GM23248 (cell line): ENCODE results near the gene ATRAID.

Source experiments
- EZH2 ChIP-seq: fragments of 200-600 bp; sonication (generic); IDR thresholded peaks from 2 replicates; pipeline ENCODE4 v1.6.1; 2018; ENCODE audit warnings: antibody characterized with exemption, mild to moderate bottlenecking; ENCODE audit not compliant: insufficient read depth, poor library complexity, severe bottlenecking
- EZH2phosphoT487 ChIP-seq: fragments of 200-600 bp; sonication (generic); IDR thresholded peaks from 2 replicates; pipeline ENCODE4 v1.6.1; 2018; ENCODE audit warnings: antibody characterized with exemption, moderate library complexity, mild to moderate bottlenecking, low read depth; ENCODE audit not compliant: insufficient read depth

GRCh38 chr2:27261926-27262298, 50.1 kb downstream of the ATRAID start:
- TF ChIP-seq EZH2 (no peak), EZH2phosphoT487 (no peak)
